ENCODE measurements around the gene ANGEL2.
"Not testable (repeated sequence)": the region's sequence is repeated elsewhere in the genome, so short reads cannot be mapped to it uniquely, and the experiment has no call there.

DNA sequence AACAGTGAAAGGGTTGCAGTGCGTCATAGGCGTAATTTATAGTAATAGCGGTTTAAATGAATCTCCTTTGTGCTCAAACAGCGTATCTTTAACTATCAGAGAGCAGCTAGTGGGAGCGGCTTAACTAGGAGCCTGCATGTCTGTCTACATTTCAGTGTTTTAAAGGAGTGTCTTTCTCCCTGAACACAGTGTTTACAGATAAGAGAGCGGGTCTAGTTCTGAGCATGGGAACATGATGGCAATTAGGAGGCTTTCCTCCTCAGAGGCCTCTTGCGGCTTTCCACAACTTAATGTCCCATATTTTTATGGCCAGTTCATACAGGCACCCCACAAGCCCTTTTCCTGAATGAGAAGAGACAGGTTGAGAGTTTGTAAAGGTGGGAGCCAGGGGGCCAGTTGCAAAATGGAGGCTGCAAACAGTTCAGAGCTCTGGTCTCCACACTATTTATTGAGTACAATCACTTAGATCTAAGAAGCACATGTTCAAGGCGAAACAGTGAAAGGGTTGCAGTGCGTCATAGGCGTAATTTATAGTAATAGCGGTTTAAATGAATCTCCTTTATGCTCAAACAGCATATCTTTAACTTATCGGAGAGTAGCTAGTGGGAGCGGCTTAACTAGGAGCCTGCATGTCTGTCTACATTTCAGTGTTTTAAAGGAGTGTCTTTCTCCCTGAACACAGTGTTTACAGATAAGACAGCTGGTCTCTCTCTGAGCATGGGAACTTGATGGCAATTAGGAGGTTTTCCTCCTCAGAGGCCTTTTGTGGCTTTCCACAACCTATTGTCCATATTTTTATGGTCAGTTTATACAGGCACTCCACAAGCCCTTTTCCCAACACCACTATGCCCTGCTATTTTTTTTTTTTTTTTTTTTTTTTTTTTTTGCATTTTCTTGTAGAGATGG is 29.9 kb upstream of the ANGEL2 start:
- TF ChIP-seq CTCF, POLR2A (IDR thresholded peaks at IDR 0.05): not testable (repeated sequence)

Measured in heart left ventricle (tissue), 13 donors.